Karpas-422 (cell line): Measurements from ENCODE around the gene EML1. TPM values are rescaled to one million over a fixed set of nuclear protein-coding genes. Genes with fewer than 3 reads are reported as not detected.

Source experiments
- DNase-seq: peaks from one replicate; pipeline ENCODE4 v3.0.0-alpha.2; 2015
- H2AFZ ChIP-seq: fragments of 200-600 bp; sonication (generic); 2 replicates; pipeline ENCODE4 v1.6.1; 2014; ENCODE audit warnings: antibody characterized with exemption, low read length, mixed read lengths
- H3K27ac ChIP-seq: fragments of 200-600 bp; sonication (generic); 2 replicates; pipeline ENCODE4 v1.5.1; 2014; ENCODE audit warnings: mild to moderate bottlenecking, low read length, moderate library complexity
- H3K27me3 ChIP-seq: fragments of 200-600 bp; sonication (generic); 2 replicates; pipeline ENCODE4 v1.6.1; 2014; ENCODE audit warnings: low read length, mixed read lengths
- H3K36me3 ChIP-seq: fragments of 200-600 bp; sonication (generic); 2 replicates; pipeline ENCODE4 v1.6.1; 2014; ENCODE audit warnings: low read length, mixed read lengths; ENCODE audit not compliant: insufficient read depth
- H3K4me1 ChIP-seq: fragments of 200-600 bp; sonication (generic); 2 replicates; pipeline ENCODE4 v1.6.1; 2014; ENCODE audit warnings: mild to moderate bottlenecking, low read length, mixed read lengths
- H3K4me2 ChIP-seq: fragments of 200-600 bp; sonication (generic); 2 replicates; pipeline ENCODE4 v1.6.1; 2014; ENCODE audit warnings: low read length, low read depth, mild to moderate bottlenecking; ENCODE audit not compliant: poor library complexity, severe bottlenecking
- H3K4me3 ChIP-seq: fragments of 200-600 bp; sonication (generic); 2 replicates; pipeline ENCODE4 v1.5.1; 2014; ENCODE audit warnings: mild to moderate bottlenecking, antibody characterized with exemption, low read length, mixed read lengths
- H3K79me2 ChIP-seq: fragments of 200-600 bp; sonication (generic); 2 replicates; pipeline ENCODE4 v1.6.1; 2014; ENCODE audit warnings: mild to moderate bottlenecking, low read length, mixed read lengths
- H3K9ac ChIP-seq: fragments of 200-600 bp; sonication (generic); 2 replicates; pipeline ENCODE4 v1.6.0; 2014; ENCODE audit warnings: low read length
- H3K9me2 ChIP-seq: fragments of 200-600 bp; sonication (generic), shearing (Covaris generic); replicated peaks from 2 replicates; pipeline ENCODE4 v1.6.0; 2014; ENCODE audit warnings: mild to moderate bottlenecking, low read length, moderate library complexity; ENCODE audit not compliant: insufficient read depth
- H3K9me3 ChIP-seq: fragments of 300-700, 200-600 bp; sonication (generic); 2 replicates; pipeline ENCODE4 v1.6.1; 2014; ENCODE audit warnings: low read length, mixed read lengths
- H4K20me1 ChIP-seq: fragments of 200-600 bp; sonication (generic); 2 replicates; pipeline ENCODE4 v1.6.1; 2014; ENCODE audit warnings: mild to moderate bottlenecking, antibody characterized with exemption, low read length, low read depth; ENCODE audit not compliant: insufficient read depth
- total RNA-seq: library from RNA; depleted of rRNA; stranded (reverse); fragments of >200 nt; shearing (Covaris generic); gene quantifications from 2 replicates; pipeline ENCODE4 v1.2.3, GENCODE V29; 2014; ENCODE audit warnings: low replicate concordance

Gene EML1
- total RNA-seq, 1 experiment from 2014 or later: not detected

GRCh38 chr14:99982537-99983250 is 189.5 kb downstream of the EML1 start:
- no peak overlapping the region for H3K4me2 ChIP-seq

DNA sequence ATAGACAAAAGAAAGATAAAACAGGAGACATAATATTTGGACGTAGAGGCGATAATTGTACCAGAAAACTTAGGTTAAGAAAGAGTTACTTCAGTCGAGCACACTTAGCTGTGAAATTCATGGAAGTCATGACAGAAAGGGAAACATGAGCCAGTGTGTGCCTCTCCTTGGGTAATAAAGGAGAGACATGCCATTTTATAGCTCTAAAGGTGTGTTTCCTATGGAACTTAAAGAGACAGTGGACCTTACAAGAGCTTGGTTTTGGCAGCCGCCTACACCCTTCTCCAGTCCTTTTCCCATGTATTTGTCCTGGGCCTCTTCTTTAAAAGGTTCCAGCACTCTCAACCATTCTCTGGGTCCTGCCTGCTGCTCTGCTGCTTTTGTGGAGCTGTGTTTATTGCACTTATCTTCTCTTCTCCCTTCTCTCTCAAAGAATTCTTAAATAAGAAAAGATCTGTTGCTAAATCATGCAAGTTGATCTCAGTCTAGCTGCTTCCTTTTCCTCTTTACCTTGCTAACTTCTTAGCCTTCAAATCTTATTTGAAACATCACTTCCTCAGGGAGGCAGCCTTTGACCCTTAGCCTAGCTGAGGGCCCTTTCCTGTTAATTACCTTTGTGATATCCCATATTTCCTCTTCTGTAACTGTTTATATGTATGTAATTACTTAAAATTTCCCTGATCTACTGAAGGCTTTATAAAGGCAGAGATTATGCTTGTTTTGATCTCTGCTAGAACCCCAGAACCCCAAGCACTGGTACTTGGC is 190.2 kb downstream of the EML1 start:
- Histone ChIP-seq H3K9me2 (no peaks in the 10 kb centered on the region), H3K27ac (no peak overlapping the region), H3K4me3 (no peak overlapping the region), H3K4me2 (no peak overlapping the region), H3K36me3 (no peaks in the 10 kb centered on the region), H4K20me1 (no peaks in the 10 kb centered on the region), H2AFZ (no peak overlapping the region), H3K9me3 (no peaks in the 10 kb centered on the region), H3K9ac (no peak overlapping the region), H3K4me1 (no peaks in the 10 kb centered on the region), H3K27me3 (no peaks in the 10 kb centered on the region), H3K79me2 (no peaks in the 10 kb centered on the region)
- no peak for DNase-seq

More at GRCh38 chr14:99982537-99983250, 189.5 kb downstream of the EML1 start:
- Histone ChIP-seq H3K27ac (no peak overlapping the region), H3K9me3 (no peaks in the 10 kb centered on the region), H3K9ac (no peak overlapping the region), H4K20me1 (no peaks in the 10 kb centered on the region), H3K4me1 (no peaks in the 10 kb centered on the region), H3K36me3 (no peaks in the 10 kb centered on the region), H3K4me3 (no peak overlapping the region), H3K79me2 (no peaks in the 10 kb centered on the region), H3K27me3 (no peaks in the 10 kb centered on the region), H2AFZ (no peak overlapping the region), H3K9me2 (no peaks in the 10 kb centered on the region)
- peak; percentile 82 for DNase-seq

DNA sequence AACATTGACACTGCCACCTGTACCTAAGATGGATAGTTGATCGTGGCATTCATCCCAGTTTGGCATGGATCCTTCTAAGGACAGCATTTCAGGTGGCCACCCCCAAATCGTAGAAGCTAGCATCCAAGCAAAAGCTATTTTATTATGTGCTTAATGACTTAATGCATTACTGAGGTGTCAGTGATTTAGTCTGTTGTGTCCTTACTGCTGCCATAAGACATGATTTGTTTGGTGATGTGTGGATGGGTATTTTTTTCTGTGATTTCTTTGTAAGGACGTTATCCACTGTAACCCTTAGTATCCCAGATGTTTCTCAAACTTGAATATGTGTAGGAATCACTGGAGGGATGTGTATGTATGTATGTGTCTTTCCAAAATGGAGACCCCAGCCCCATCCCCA is 190.8 kb downstream of the EML1 start:
- H3K27ac ChIP-seq: no peak overlapping the region
- no peaks in the 10 kb centered on the region for H3K27me3 ChIP-seq
- no peaks in the 10 kb centered on the region for H3K9me2 ChIP-seq
- no peaks in the 10 kb centered on the region for H4K20me1 ChIP-seq
- no peak overlapping the region for H3K9ac ChIP-seq
- H3K4me2 ChIP-seq: no peak overlapping the region
- no peaks in the 10 kb centered on the region for H3K79me2 ChIP-seq
- H3K4me1 ChIP-seq: no peaks in the 10 kb centered on the region
- H2AFZ ChIP-seq: no peak overlapping the region
- no peak overlapping the region for H3K4me3 ChIP-seq
- H3K36me3 ChIP-seq: no peaks in the 10 kb centered on the region
- no peaks in the 10 kb centered on the region for H3K9me3 ChIP-seq
- no peak for DNase-seq

- no peak overlapping the region for H3K4me3 ChIP-seq
- no peaks in the 10 kb centered on the region for H3K36me3 ChIP-seq
- H3K27ac ChIP-seq: no peak overlapping the region
Observed at GRCh38 chr14:99986396-99986795, 193.2 kb downstream of the EML1 start.

DNA sequence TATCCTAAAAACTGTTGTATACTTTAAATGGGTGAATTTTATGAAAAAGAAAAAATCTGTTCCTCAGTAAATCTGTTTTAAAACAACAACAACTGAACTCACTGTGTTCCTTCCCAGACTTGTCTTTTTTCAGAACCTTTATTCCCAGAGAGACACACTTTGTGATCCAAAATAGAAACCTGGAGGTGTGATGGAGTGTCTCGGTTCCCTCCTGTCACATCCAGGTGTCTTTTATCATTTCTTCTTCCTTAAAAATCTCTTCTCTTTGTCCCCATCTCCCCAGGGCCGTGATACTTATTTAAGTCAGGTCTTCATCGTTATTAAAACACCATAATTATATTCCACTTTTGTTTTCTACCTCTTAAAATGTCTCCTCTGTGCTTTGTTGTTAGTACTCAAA is 195.8 kb downstream of the EML1 start:
- Histone ChIP-seq H3K27me3 (no peaks in the 10 kb centered on the region), H2AFZ (no peak overlapping the region), H3K9me2 (no peaks in the 10 kb centered on the region), H3K4me2 (no peak overlapping the region), H3K27ac (no peak overlapping the region), H3K4me3 (no peak overlapping the region), H3K4me1 (no peaks in the 10 kb centered on the region), H3K79me2 (no peaks in the 10 kb centered on the region), H4K20me1 (no peaks in the 10 kb centered on the region), H3K9me3 (no peaks in the 10 kb centered on the region), H3K9ac (no peak overlapping the region), H3K36me3 (no peaks in the 10 kb centered on the region)
- DNase-seq: no peak

More at GRCh38 chr14:99986396-99986795, 193.2 kb downstream of the EML1 start:
- Histone ChIP-seq H3K9me2 (no peaks in the 10 kb centered on the region), H3K79me2 (no peaks in the 10 kb centered on the region), H4K20me1 (no peaks in the 10 kb centered on the region), H3K27me3 (no peaks in the 10 kb centered on the region), H2AFZ (no peak overlapping the region), H3K4me1 (no peaks in the 10 kb centered on the region), H3K9me3 (no peaks in the 10 kb centered on the region), H3K4me2 (no peak overlapping the region), H3K9ac (no peak overlapping the region)
- DNase-seq: no peak

DNA sequence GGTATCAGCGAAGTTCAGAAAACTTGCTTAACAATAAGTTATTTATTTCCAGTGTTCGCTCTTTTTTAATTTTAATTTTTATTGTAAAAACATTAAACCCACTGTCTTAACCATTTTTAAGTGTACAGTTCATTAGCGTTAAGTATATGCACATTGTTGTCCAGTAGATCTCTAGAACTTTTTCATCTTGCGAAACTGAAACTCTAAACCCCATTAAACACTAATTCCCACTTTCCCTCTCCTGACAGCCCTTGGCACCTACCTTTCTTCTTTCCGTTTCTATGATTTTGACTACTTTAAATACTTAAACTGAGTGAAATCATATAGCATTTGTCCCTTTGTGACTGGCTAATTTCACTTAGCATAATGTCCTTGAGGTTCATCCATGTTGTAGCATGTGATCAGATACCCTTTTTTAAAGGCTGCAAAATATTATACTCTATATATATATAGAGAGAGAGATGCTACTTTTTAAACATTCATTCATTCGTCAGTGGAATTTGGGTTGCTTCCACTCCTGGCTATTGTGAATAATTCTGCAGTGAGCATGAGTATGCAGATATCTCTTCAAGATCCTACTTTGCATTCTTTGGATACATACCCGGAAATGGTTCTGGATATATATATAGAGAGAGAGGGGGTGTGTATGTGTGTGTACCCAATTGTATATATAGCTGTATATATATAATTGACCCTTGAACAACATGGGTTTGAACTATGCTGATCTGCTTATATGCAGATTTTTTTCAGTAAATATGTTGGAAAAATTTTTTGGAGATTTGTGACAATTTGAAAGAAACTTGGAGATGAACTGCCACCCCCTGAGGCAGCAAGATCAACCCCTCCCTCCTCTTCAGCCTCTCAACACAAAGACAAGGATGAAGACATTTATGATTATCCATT is 197.3 kb downstream of the EML1 start:
- H3K79me2 ChIP-seq: no peaks in the 10 kb centered on the region
- H3K27ac ChIP-seq: no peak overlapping the region
- DNase-seq: no peak
- no peak overlapping the region for H3K4me3 ChIP-seq
- H2AFZ ChIP-seq: no peak overlapping the region
- H4K20me1 ChIP-seq: no peaks in the 10 kb centered on the region
- H3K4me1 ChIP-seq: no peaks in the 10 kb centered on the region
- no peak overlapping the region for H3K4me2 ChIP-seq
- no peaks in the 10 kb centered on the region for H3K9me3 ChIP-seq
- H3K9ac ChIP-seq: no peak overlapping the region
- no peaks in the 10 kb centered on the region for H3K36me3 ChIP-seq
- no peaks in the 10 kb centered on the region for H3K9me2 ChIP-seq
- H3K27me3 ChIP-seq: no peaks in the 10 kb centered on the region

- Histone ChIP-seq H3K4me3 (no peak overlapping the region), H3K9ac (no peak overlapping the region), H3K27ac (no peak overlapping the region), H2AFZ (no peak overlapping the region), H3K4me1 (no peaks in the 10 kb centered on the region), H3K79me2 (no peaks in the 10 kb centered on the region), H3K36me3 (no peaks in the 10 kb centered on the region), H3K9me3 (no peaks in the 10 kb centered on the region), H4K20me1 (no peaks in the 10 kb centered on the region), H3K27me3 (no peaks in the 10 kb centered on the region), H3K9me2 (no peaks in the 10 kb centered on the region), H3K4me2 (no peak overlapping the region)
- DNase-seq: no peak
Observed at GRCh38 chr14:99991331-99991730, 198.1 kb downstream of the EML1 start.
